ENCODE results near the gene ACOX3. TPM values are rescaled to one million over a fixed set of nuclear protein-coding genes. Genes with fewer than 3 reads are reported as not detected.

Gene ACOX3
- total RNA-seq, 1 donor from 2014 or later, result 16.6 TPM

- no peak for DNase-seq (ENCODE audit: low read depth, low spot score)
- H3K9me3 Mint-ChIP-seq, result no peaks in the 10 kb centered on the region
Measured at GRCh38 chr4:8325291-8325973, 115.1 kb downstream of the ACOX3 start.

GRCh38 chr4:8324640-8325239 lies 115.8 kb downstream of the ACOX3 start:
- TF ChIP-seq, protein P1, sequence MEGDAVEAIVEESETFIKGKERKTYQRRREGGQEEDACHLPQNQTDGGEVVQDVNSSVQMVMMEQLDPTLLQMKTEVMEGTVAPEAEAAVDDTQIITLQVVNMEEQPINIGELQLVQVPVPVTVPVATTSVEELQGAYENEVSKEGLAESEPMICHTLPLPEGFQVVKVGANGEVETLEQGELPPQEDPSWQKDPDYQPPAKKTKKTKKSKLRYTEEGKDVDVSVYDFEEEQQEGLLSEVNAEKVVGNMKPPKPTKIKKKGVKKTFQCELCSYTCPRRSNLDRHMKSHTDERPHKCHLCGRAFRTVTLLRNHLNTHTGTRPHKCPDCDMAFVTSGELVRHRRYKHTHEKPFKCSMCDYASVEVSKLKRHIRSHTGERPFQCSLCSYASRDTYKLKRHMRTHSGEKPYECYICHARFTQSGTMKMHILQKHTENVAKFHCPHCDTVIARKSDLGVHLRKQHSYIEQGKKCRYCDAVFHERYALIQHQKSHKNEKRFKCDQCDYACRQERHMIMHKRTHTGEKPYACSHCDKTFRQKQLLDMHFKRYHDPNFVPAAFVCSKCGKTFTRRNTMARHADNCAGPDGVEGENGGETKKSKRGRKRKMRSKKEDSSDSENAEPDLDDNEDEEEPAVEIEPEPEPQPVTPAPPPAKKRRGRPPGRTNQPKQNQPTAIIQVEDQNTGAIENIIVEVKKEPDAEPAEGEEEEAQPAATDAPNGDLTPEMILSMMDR (conservative IDR thresholded peaks at IDR 0.05), result no peak
- Mint-ChIP-seq H3K27ac (ENCODE audit: unreplicated experiment) (peak overlapping the region; percentile 67), H3K27me3 (ENCODE audit: low read depth) (no peaks in the 10 kb centered on the region), H3K4me1 (no peaks in the 10 kb centered on the region), H3K4me3 (no peak overlapping the region), H3K36me3 (ENCODE audit: low read depth) (no peaks in the 10 kb centered on the region), H3K9me3 (no peaks in the 10 kb centered on the region)
- no peak for DNase-seq (ENCODE audit: low read depth, low spot score)

More at GRCh38 chr4:8325291-8325973, 115.1 kb downstream of the ACOX3 start:
- H3K27me3 Mint-ChIP-seq (ENCODE audit: low read depth), result no peaks in the 10 kb centered on the region
- no peaks in the 10 kb centered on the region for H3K36me3 Mint-ChIP-seq (ENCODE audit: low read depth)
- no peaks in the 10 kb centered on the region for H3K4me1 Mint-ChIP-seq
- H3K4me3 Mint-ChIP-seq, result no peak overlapping the region
- TF ChIP-seq, protein P1 (conservative IDR thresholded peaks at IDR 0.05), result no peak
- H3K27ac Mint-ChIP-seq (ENCODE audit: unreplicated experiment), result peak overlapping the region; percentile 67

- DNase-seq (ENCODE audit: low read depth, low spot score), result no peak
- no peaks in the 10 kb centered on the region for H3K36me3 Mint-ChIP-seq (ENCODE audit: low read depth)
- TF ChIP-seq, protein P1 (conservative IDR thresholded peaks at IDR 0.05), result no peak
- H3K27ac Mint-ChIP-seq (ENCODE audit: unreplicated experiment), result no peak overlapping the region
- no peaks in the 10 kb centered on the region for H3K9me3 Mint-ChIP-seq
- H3K4me1 Mint-ChIP-seq, result peaks cover 3% of the 10 kb centered on the region
- no peak overlapping the region for H3K4me3 Mint-ChIP-seq
- H3K27me3 Mint-ChIP-seq (ENCODE audit: low read depth), result no peaks in the 10 kb centered on the region
Measured at GRCh38 chr4:8323947-8324555, 116.5 kb downstream of the ACOX3 start.

GRCh38 chr4:8322794-8323704 lies 117.5 kb downstream of the ACOX3 start:
- TF ChIP-seq, protein P1 (conservative IDR thresholded peaks at IDR 0.05), result no peak
- no peak for DNase-seq (ENCODE audit: low read depth, low spot score)
- H3K27ac Mint-ChIP-seq (ENCODE audit: unreplicated experiment), result no peak overlapping the region

GRCh38 chr4:8321771-8322170 lies 118.8 kb downstream of the ACOX3 start:
- Mint-ChIP-seq H3K9me3 (no peaks in the 10 kb centered on the region), H3K4me1 (peaks cover 8% of the 10 kb centered on the region), H3K4me3 (no peak overlapping the region), H3K27me3 (ENCODE audit: low read depth) (no peaks in the 10 kb centered on the region), H3K36me3 (ENCODE audit: low read depth) (no peaks in the 10 kb centered on the region), H3K27ac (ENCODE audit: unreplicated experiment) (peak overlapping the region; percentile 14)
- DNase-seq (ENCODE audit: low read depth, low spot score), result no peak
- TF ChIP-seq, protein P1 (conservative IDR thresholded peaks at IDR 0.05), result no peak

More at GRCh38 chr4:8322794-8323704, 117.5 kb downstream of the ACOX3 start:
- Mint-ChIP-seq H3K4me3 (no peak overlapping the region), H3K27me3 (ENCODE audit: low read depth) (no peaks in the 10 kb centered on the region), H3K36me3 (ENCODE audit: low read depth) (no peaks in the 10 kb centered on the region), H3K4me1 (peaks cover 5% of the 10 kb centered on the region), H3K9me3 (no peaks in the 10 kb centered on the region)

Data from neural crest cell (in vitro differentiated cells).